Choroid plexus epithelial cell (primary cell): ENCODE measurements around the gene KCNMA1.

ENCODE experiments used
- DNase-seq: peaks from one replicate; pipeline ENCODE4 v3.0.0-alpha.2; 2010; ENCODE audit warnings: low read depth
- H3K4me3 ChIP-seq: 2 replicates; pipeline ENCODE4 v1.5.1; 2011; ENCODE audit warnings: low read depth, mild to moderate bottlenecking, control low read depth, low read length, moderate library complexity
- CTCF ChIP-seq: conservative IDR thresholded peaks from 2 replicates; pipeline ENCODE4 v1.5.1; 2011; ENCODE audit warnings: low read depth, mild to moderate bottlenecking, control low read depth, inconsistent platforms, low read length, moderate library complexity

KCNMA1 gene

DNA sequence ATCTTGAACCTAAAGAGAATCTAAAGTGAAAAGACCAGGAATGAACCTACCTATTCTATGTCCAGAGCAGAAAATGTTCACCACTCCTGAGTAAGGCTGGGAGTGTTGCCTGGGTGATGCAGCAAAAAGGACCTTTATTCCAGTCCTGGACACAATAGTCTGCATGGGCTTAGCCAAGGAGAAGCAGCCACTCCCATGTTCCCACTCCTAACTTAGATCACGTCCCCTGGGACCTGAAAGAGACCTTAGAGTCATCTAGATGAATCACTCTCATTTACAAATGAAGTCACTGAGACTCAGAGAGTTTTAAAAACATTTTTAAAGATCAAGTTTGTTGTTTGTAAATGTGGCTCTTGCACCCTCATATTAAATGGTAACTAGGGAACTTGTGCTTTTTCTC, 763.4 kb downstream of the KCNMA1 start:
- H3K4me3 ChIP-seq: no peak overlapping the region
- DNase-seq: peak; percentile 3
- TF ChIP-seq CTCF: no peak

- no peak for TF ChIP-seq CTCF
- no peak overlapping the region for H3K4me3 ChIP-seq
- DNase-seq: no peak
These were observed 765.8 kb downstream of the KCNMA1 start for GRCh38 chr10:76871697-76872295.

GRCh38 chr10:76869931-76870330, 767.7 kb downstream of the KCNMA1 start:
- H3K4me3 ChIP-seq: no peak overlapping the region
- TF ChIP-seq CTCF: no peak
- no peak for DNase-seq

DNA sequence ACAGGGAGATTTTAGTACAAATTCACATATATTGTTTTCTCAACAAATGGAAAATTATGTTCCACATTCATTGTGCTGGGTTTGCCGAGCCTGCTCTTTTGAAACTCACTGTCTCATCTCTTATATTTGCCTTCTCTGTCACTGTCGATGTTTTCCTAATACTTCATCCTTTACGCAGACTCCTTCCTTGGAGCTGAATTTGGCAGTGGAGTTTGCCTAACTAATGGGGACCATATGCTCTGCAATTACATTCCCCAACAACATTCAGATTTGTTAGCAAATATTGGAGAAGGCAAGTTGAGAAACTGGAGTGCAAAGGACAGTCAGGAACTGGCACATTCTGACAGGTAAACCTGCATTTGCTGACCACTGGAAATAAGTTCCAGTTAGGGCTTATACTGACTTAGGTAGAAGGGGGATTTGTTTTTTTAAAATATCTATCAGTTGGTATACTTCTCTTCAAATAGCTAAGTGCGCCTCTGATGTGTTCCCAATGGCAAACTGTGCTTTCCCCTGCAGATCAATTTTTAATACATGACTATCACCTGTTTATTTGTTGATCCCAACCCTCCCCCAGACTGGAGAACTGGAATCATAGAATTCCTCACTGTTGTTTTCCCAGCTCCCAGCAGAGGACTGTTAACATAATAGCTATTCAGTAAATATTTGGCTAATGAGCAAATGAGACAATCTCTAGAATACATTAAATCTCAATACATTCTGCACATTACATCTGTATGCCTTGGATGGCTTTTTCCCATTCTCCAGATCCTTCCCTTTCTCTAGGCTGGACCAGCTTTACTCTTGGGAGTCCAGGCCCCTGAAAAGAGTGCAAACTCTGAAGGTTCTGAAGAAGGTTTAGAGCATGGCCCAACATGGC, 769.3 kb downstream of the KCNMA1 start:
- no peak for TF ChIP-seq CTCF
- DNase-seq: no peak
- no peak overlapping the region for H3K4me3 ChIP-seq

DNA sequence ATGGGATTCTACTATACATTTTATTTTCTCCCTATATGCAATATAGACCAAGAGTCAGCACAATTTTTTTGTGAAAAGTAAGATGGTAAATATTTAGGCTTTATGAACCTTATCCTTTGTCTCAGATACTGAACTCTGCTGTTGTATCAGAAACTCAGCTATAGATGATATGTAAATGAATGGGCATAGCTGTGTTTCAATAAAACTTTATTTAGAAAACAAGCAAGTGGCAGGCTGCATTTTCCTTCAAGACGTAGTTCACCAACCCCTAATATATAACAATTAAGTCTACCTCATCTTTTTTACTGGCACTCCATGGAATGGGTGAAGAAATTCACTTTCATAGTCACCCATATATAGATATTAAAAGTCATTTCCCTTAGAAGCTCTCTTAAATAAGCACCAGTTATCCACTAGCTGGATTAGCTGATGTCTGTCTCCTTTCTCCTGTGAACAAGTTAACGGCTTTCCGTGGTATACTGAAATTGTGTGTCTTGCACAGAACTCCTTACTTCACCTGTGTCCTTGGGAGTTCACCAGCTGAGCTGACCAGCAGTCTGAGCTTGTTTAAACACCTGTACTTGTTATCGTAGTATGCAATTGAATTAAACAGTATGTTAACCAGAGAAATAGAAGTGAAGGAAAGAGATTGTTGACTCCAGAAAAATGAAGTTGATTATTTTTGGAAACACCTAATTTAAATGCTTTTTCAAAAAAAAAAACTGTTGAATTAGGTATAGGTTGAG, 770.6 kb downstream of the KCNMA1 start:
- H3K4me3 ChIP-seq: no peak overlapping the region
- no peak for TF ChIP-seq CTCF
- no peak for DNase-seq

- no peak for DNase-seq
- no peak overlapping the region for H3K4me3 ChIP-seq
- TF ChIP-seq CTCF: no peak
These were observed 772.7 kb downstream of the KCNMA1 start for GRCh38 chr10:76864922-76865321.
